GM10266 (cell line): Measurements from ENCODE around the gene FSCN2.

Source experiments
- DNase-seq: peaks from one replicate; pipeline ENCODE4 v3.0.0; 2012; ENCODE audit errors: extremely low spot score
- CTCF ChIP-seq: IDR thresholded peaks from 2 replicates; pipeline ENCODE4 v1.5.1; 2012; ENCODE audit warnings: mild to moderate bottlenecking, low read depth; ENCODE audit not compliant: control insufficient read depth, insufficient read depth; ENCODE audit errors: missing control alignments

FSCN2 gene

GRCh38 chr17:81537856-81538555 is 9.8 kb downstream of the FSCN2 start:
- TF ChIP-seq CTCF = no peak
- no peak for DNase-seq

- no peak for TF ChIP-seq CTCF
- no peak for DNase-seq
Observed at GRCh38 chr17:81538651-81539570, 10.7 kb downstream of the FSCN2 start.

GRCh38 chr17:81539571-81539900 is 11.4 kb downstream of the FSCN2 start:
- no peak for TF ChIP-seq CTCF
- DNase-seq = no peak

GRCh38 chr17:81539961-81540675 is 11.9 kb downstream of the FSCN2 start:
- TF ChIP-seq CTCF = no peak
- no peak for DNase-seq

- no peak for TF ChIP-seq CTCF
Observed at GRCh38 chr17:81540676-81541027, 12.5 kb downstream of the FSCN2 start.

GRCh38 chr17:81541123-81541522 is 12.9 kb downstream of the FSCN2 start:
- TF ChIP-seq CTCF = no peak
- DNase-seq = no peak

More at GRCh38 chr17:81540676-81541027, 12.5 kb downstream of the FSCN2 start:
- no peak for DNase-seq
